SH-SY5Y (cell line): ENCODE measurements around the gene RIPOR1.

ENCODE experiments used
- GATA2 ChIP-seq: IDR thresholded peaks from 2 replicates; pipeline ENCODE4 v1.6.1; 2011; ENCODE audit warnings: mild to moderate bottlenecking, low read depth, low read length
- GATA3 ChIP-seq: IDR thresholded peaks from 2 replicates; pipeline ENCODE4 v1.6.1; 2011; ENCODE audit warnings: low read depth, mild to moderate bottlenecking, low read length, moderate library complexity

RIPOR1 gene

DNA sequence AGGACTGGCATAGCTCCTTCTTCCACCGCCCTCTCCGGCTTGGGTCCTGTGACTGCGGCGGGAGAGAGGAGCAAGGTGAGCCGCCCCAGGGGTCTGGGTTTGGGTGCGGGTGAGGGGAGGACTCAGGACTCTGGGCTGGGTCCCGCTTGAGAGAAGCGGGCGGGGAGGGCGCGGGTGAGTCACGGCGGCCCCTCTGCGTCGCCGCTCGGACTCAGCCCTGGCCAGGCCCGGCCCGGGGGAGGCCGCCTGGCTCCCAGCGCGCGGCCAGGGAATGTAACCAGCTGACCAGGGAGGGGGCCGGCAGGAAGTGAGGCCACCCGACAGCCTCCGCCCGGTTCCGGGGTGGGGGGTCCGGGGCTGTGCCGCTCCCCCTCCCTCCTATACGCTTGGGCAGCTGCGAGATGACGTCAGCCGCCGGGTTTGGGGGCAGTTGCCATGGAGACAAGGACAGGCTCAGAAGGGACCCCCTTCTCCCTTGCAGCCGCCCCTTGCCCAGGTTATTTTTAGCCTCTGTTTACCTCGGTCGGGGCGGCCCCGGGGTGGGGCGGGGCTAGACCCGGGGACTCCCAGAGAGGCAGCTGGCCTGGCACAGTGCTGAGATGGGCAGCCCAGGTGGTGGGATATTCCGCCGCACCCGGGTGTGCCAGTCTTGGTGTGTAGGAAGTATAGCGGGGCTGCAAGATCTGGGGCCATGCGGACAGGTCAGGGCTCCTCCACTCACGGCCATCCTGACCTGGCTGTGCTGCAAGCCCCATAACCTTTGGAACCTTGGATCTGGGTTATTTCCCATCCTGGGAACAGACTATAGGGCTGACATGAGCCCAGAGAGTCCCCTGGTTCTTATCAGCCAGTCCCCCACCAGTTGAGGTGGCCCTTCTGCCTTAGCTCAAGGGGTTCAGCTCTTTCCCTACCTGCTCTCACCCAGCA, 1.6 kb downstream of the RIPOR1 start:
- TF ChIP-seq GATA3 (no peak), GATA2 (no peak)

DNA sequence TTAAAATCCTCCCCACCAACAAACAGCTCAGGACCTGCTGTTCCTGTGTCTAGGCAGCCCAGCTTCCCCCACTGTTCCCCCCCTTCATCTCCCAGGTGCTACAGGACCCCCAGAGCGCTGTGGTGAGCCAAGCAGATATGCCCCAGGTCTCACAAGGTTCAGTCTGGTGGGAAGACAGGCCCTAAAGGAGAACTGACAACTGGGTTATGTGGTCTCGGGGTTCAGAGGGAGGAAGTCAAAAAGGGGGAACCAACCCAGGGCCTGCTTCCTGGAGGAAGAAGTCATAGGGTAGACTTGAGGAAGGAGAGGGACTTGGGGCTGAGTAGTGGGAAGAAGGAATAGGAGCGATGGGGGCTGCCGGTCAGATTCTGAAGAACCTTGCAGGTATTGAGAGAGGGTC, 2.6 kb downstream of the RIPOR1 start:
- TF ChIP-seq GATA2 (no peak), GATA3 (no peak)

DNA sequence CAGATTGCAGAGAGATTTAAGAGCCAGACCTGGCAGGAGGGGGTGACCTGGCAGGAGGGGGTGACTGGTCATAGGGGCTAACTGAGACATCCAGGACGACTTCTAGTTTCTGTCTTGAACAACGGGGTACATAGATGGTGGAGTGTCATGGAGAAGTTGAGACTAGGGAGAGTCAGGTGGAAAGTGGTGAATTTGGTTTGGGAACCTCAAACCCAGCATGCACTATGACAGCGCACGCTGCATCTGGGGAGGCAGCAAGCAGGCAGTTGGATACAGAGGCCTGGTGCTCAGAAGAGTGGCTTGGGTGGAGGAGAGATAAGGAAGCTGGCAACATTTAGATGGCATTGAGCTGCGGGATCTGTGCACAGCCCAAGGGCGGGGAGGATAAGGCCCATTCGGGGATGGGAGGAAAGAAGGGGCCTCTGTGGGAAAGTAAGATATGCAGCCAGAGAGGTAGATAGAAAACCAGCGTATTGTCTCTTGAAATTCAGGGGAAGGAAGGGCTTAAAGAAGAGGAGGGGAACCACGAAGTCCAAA, 4.5 kb downstream of the RIPOR1 start:
- TF ChIP-seq GATA3 (no peak), GATA2 (peak; percentile 36; the same call in 1 of the 2 replicates)

DNA sequence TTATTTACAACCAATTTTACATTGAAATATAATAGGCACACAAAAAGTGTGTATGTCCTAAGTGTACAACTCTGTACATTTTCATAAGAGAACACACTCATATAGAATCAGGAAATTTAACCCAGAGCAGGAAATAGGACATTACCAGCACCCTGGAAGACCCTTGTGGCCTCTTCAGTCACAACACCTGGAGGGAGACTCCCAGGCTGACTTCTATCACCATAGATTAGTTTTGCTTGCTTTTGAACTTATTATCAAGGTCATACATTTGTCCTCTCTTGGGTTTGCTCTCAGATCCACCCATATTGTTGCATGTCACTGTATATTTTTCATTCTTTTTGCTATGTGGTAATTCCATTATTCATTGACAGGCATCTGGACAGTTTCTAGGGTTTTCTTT, 5.8 kb downstream of the RIPOR1 start:
- no peak for TF ChIP-seq GATA3
- no peak for TF ChIP-seq GATA2

DNA sequence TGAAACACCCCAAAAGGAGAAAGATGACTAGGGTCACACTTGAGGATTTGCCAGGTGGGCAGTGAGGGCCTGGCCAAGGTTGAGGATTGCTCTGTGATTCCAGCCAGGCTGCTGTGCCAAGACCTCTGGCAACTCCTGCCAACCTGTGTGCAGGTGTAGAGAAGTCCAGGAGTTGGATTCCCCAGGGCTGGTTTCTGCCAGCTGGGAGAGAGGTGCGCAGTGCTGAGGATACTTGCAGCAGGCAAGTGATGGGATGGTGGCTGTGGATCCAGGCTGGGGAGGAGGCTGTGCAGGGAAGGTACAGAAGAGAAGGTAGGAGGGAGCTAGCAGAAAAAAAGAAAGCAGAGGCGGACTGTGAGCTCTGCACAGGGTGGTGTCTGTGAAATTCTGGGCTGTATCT, 6.6 kb downstream of the RIPOR1 start:
- TF ChIP-seq GATA2 (no peak), GATA3 (no peak)

DNA sequence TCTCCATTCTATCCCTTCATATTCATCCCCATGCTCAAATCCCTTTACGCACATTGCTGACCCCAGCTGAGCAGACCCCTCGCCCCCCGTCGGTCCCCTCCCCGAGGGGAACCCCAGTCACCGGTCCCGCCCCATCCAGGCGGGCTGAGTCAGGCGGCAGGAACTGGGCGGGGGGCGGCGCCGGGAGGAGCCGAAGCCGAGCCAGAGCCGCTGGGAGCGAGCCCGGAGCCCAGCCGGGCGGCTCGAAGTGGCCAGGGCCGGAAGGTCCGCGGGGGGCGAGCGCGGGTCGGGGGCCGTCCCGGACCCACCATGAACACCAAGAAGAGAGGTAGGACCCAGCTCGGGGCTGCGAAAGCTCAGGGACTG, 8.6 kb downstream of the RIPOR1 start:
- TF ChIP-seq GATA3 = no peak
- no peak for TF ChIP-seq GATA2

DNA sequence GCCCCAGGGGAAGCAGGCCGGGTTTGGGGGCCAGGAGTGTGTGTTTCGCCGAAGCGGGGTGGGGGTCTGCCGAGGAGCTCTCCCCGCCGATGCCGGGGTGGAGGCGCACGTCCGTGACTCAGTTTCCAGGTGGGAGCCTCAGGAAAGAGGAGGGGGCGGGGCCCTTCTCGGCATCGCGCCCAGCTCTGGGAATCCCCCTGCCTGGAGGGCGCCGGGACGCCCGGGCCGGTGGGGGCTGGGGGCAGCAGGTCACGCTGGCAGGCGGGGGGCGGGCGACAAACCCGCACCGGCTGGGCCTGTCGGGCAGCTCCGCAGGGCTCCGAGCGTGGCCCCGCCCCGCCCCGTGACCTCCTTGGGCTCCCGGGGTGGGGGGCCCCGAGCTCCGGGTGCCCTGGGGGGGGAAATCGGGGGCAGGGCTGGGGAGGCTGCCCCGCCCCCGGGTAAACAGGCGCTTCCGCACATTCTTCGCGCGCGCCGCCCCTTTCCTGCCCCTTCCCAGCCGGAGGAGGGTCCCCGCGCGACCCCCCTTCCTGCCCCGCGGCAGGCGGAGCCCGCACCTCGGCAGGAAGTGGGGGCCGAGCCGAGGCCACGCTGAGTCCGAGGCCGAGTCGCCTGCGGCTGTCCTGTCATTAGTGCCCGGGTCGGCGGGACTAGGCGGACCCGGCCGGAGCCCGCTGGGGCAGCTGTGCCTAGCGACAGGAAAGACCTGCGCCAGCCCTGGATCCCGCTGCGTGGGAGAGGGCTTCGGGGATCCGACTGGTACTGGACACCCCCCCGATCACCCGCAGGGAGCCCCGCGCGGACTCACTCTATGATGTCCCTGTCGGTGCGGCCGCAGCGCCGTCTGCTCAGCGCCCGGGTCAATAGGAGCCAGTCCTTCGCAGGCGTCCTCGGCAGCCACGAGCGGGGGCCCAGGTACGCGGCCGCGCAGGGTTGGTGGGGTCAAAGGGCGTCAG, 9.3 kb downstream of the RIPOR1 start:
- TF ChIP-seq GATA2 (no peak), GATA3 (no peak)

DNA sequence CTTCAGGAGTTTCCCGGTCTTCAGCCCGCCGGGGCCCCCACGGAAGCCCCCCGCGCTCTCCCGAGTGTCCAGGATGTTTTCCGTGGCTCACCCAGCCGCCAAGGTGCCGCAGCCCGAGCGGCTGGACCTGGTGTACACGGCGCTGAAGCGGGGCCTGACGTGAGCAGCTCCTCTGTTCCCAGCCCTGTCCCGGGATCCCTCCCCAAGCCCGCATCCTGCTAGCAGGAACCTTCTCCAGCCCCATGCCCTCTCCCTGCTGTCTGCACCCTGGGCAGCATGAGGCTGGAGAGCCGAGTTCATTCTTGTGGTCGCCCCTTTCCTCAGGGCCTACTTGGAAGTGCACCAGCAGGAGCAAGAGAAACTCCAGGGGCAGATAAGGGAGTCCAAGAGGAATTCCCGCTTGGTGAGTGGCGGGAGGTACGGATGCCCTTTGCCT, 10.1 kb downstream of the RIPOR1 start:
- no peak for TF ChIP-seq GATA3
- TF ChIP-seq GATA2 = no peak

DNA sequence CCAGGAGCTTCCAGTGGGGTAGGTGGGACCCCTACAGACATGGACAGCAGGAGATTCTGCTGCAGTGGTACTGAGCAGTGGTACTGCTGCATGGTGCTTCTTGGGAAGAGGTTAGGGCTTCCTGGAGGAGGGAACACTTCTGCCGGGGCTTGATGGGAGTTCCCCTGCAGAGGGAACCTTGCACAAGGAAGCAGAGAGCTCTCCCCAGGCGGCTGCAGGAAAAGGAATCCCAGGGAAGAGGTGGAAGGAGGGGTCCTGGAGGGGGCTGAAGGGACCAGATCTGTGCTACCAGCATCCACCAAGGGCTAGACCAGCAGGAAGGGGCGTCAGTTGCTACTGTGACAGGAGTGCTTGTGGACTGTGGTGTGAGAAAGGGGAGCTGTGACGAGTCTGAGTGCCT, 10.6 kb downstream of the RIPOR1 start:
- TF ChIP-seq GATA2 (no peak), GATA3 (no peak)

DNA sequence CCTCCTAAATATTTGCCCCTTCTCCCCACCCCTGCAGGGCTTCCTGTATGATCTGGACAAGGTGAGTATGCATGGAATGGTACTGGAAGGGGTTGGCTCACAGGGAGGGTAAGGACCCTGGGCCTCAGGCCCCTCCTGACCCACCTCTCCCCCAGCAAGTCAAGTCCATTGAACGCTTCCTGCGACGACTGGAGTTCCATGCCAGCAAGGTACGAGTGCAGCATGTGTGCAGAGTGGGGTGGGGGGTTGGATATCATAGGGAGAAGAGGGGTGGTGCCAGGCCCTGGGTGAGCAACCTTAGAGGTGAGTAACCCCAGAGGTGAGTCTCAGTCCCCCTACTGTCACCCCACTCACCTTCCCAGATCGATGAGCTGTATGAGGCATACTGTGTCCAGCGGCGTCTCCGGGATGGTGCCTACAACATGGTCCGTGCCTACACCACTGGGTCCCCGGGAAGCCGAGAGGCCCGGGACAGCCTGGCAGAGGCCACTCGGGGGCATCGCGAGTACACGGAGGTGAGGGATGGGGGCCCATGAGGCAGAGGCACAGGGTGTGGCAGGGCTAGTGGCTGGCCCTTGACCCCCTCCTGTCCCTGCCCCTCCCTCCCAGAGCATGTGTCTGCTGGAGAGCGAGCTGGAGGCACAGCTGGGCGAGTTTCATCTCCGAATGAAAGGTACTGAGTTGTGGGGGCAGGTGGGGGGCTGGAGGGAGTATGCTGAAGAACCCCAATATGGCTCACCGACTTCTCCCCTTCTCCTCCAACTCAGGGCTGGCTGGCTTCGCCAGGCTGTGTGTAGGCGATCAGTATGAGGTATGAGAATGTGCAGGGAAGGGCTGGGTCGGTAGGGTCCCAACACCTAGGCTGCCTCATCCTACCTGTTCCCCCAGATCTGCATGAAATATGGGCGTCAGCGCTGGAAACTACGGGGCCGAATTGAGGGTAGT, 11.3 kb downstream of the RIPOR1 start:
- TF ChIP-seq GATA3 (no peak), GATA2 (no peak)

DNA sequence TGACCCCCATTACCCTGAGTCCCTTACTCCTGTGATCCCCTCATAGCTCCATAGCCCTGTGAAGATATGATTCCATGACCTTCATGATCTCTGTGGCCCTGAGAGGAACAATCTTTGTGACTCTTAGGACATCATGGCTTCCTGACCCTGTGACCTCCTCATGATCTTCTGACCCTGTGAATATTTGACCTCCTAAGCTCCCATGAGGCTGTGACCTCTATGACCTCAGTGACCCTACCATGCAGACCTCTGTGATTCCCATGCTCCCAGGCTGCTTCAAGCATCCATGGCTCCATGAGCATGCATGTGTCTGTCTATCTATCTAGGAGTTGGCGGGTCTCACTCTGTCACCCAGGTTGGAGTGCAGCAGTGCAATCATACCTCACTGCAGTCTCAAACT, 12.1 kb downstream of the RIPOR1 start:
- TF ChIP-seq GATA3 = no peak
- TF ChIP-seq GATA2 = no peak

DNA sequence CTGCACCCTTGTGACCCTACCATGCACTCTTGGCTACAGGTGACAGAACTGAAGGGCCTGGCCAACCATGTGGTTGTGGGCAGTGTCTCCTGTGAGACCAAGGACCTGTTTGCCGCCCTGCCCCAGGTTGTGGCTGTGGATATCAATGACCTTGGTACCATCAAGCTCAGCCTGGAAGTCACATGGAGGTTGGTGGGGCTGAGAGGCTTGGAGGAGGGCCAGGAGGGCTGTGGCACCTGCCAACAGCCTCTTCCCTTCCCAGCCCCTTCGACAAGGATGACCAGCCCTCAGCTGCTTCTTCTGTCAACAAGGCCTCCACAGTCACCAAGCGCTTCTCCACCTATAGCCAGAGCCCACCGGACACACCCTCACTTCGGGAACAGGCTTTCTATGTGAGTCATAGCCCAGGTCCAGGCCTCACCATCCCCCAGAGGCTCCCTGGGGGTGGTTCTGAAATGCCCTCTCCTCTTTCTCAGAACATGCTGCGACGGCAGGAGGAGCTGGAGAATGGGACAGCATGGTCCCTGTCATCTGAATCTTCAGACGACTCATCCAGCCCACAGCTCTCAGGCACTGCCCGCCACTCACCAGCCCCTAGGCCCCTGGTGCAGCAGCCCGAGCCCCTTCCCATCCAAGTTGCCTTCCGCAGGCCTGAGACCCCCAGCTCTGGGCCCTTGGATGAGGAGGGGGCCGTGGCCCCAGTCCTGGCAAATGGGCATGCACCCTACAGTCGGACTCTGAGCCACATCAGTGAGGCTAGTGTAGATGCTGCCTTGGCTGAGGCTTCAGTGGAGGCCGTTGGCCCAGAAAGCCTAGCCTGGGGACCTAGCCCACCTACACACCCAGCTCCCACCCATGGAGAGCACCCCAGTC, 13.0 kb downstream of the RIPOR1 start:
- no peak for TF ChIP-seq GATA2
- no peak for TF ChIP-seq GATA3

DNA sequence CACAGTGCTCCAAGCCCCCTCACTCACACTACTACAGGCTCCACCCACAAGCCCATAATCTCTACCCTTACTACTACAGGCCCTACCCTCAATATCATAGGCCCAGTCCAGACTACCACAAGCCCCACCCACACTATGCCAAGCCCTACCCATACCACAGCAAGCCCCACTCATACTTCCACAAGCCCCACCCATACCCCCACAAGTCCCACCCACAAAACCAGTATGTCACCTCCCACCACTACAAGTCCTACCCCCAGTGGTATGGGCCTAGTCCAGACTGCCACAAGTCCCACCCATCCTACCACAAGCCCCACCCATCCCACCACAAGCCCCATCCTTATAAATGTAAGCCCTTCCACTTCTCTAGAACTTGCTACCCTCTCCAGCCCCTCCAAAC, 13.8 kb downstream of the RIPOR1 start:
- TF ChIP-seq GATA3 = no peak
- no peak for TF ChIP-seq GATA2
